Endothelial cell of umbilical vein (primary cell): ENCODE results near the gene CKS2. TPM values are rescaled to one million over a fixed set of nuclear protein-coding genes. Genes with fewer than 3 reads are reported as not detected.

Experiments used
- BruUV-seq: library from RNA; stranded (reverse); fragments of 400-500 nt; replicated peaks from 2 replicates; lab custom pipeline; 2021; lab: Mats Ljungman, UMichigan
- CTCF ChIA-PET: fragments of 300-600, 350-600 bp; sonication (Branson Sonifier 250); formaldehyde crosslinking; loops from one replicate; lab custom pipeline; 2021; ENCODE audit warnings: antibody characterized with exemption, inconsistent platforms; lab: Charles Lee
- POLR2A ChIA-PET: fragments of 300-600, 350-600 bp; sonication (Branson Sonifier 250); formaldehyde crosslinking; loops from one replicate; lab custom pipeline; 2021; ENCODE audit warnings: antibody characterized with exemption, inconsistent platforms; lab: Charles Lee
- DNase-seq: peaks from one replicate; pipeline ENCODE4 v3.0.0-alpha.2; 2011; ENCODE audit warnings: low read depth, low spot score
- FAIRE-seq: peaks from 2 replicates; lab custom pipeline; 2011; peaks lifted over from hg19 to GRCh38; lab: Jason Lieb, UNC
- H2AFZ ChIP-seq: 2 replicates; pipeline ENCODE4 v1.6.0; 2012; ENCODE audit warnings: low read depth, low read length, control low read depth, inconsistent platforms
- H3K27ac ChIP-seq: 2 replicates; pipeline ENCODE4 v1.5.1; 2011; ENCODE audit warnings: low read depth, mild to moderate bottlenecking, control low read depth, low read length, moderate library complexity; ENCODE audit not compliant: insufficient read depth
- H3K27me3 ChIP-seq, 2 experiments: 2 replicates each; pipeline versions ENCODE4 v1.6.0 to v1.6.1; 2011; ENCODE audit warnings: low read length in 2 of 2, mixed read lengths in 1 of 2; ENCODE audit not compliant: control insufficient read depth in 2 of 2, insufficient read depth in 2 of 2
- H3K36me3 ChIP-seq, 2 experiments: 2 replicates in 1 of 2; 3 replicates in 1 of 2; pipeline ENCODE4 v1.5.1; 2011; ENCODE audit warnings: low read length in 2 of 2, mild to moderate bottlenecking in 1 of 2, moderate library complexity in 1 of 2; ENCODE audit not compliant: control insufficient read depth in 2 of 2, insufficient read depth in 2 of 2; ENCODE audit errors: extremely low read depth in 1 of 2
- H3K4me1 ChIP-seq: 3 replicates; pipeline ENCODE4 v1.5.1; 2011; ENCODE audit warnings: mild to moderate bottlenecking, low read length; ENCODE audit not compliant: control insufficient read depth, insufficient read depth; ENCODE audit errors: extremely low read depth
- H3K4me2 ChIP-seq: 2 replicates; pipeline ENCODE4 v1.6.1; 2011; ENCODE audit warnings: low read length, control low read depth, mixed read lengths; ENCODE audit not compliant: insufficient read depth
- H3K4me3 ChIP-seq, 3 experiments: fragments of 200-600 bp in 1 of 3; sonication (generic), shearing (Covaris generic) in 1 of 3; replicated peaks in 1 of 3; 2 replicates each; pipeline ENCODE4 v1.5.1; 2011 to 2016; ENCODE audit warnings: control low read depth in 3 of 3, low read length in 3 of 3, mild to moderate bottlenecking in 2 of 3, inconsistent platforms in 1 of 3, low read depth in 1 of 3, moderate library complexity in 1 of 3; ENCODE audit not compliant: insufficient read depth in 1 of 3
- H3K79me2 ChIP-seq: 2 replicates; pipeline ENCODE4 v1.6.0; 2012; ENCODE audit warnings: low read length, inconsistent platforms; ENCODE audit not compliant: control insufficient read depth, insufficient read depth
- H3K9ac ChIP-seq: replicated peaks from 2 replicates; pipeline ENCODE3; 2011; ENCODE audit warnings: low read length, control low read depth; ENCODE audit not compliant: insufficient read depth; ENCODE audit errors: extremely low read depth
- H3K9me1 ChIP-seq: replicated peaks from 3 replicates; pipeline ENCODE4 v1.6.0; 2011; ENCODE audit warnings: mild to moderate bottlenecking, low read length; ENCODE audit not compliant: control insufficient read depth, insufficient read depth; ENCODE audit errors: extremely low read depth
- H3K9me3 ChIP-seq: replicated peaks from 2 replicates; pipeline ENCODE4 v1.5.1; 2012; ENCODE audit warnings: low read length, inconsistent platforms; ENCODE audit not compliant: control insufficient read depth, insufficient read depth
- H4K20me1 ChIP-seq: replicated peaks from 2 replicates; pipeline ENCODE3; 2011; ENCODE audit warnings: mild to moderate bottlenecking, low read length; ENCODE audit not compliant: control insufficient read depth, insufficient read depth; ENCODE audit errors: extremely low read depth
- FOS ChIP-seq: IDR thresholded peaks from 2 replicates; pipeline ENCODE4 v1.6.1; 2011; ENCODE audit warnings: mild to moderate bottlenecking, low read length, moderate library complexity, borderline replicate concordance; ENCODE audit not compliant: insufficient read depth
- GATA2 ChIP-seq: IDR thresholded peaks from 2 replicates; pipeline ENCODE4 v1.7.0; 2011; ENCODE audit warnings: low read depth, mild to moderate bottlenecking, moderate library complexity, mixed read lengths, low read length; ENCODE audit not compliant: insufficient read length, insufficient read depth
- MYC ChIP-seq: IDR thresholded peaks from one replicate; pipeline ENCODE4 v1.6.1; 2011; ENCODE audit warnings: mild to moderate bottlenecking, low read depth, low read length
- POLR2A ChIP-seq: IDR thresholded peaks from 2 replicates; pipeline ENCODE4 v1.6.1; 2012; ENCODE audit warnings: low read depth, mild to moderate bottlenecking, control low read depth, low read length
- POLR2AphosphoS5 ChIP-seq: IDR thresholded peaks from 2 replicates; pipeline ENCODE4 v1.6.1; 2012; ENCODE audit warnings: low read depth, mild to moderate bottlenecking, control low read depth, low read length, moderate library complexity; ENCODE audit not compliant: insufficient read depth
- dilution Hi-C: fragments of 300-500 bp; cut with MboI; formaldehyde crosslinking; loops from one replicate; pipeline ENCODE4 v1.15.0; 2019; ENCODE audit warnings: low sequenced_read_pairs; ENCODE audit not compliant: extremely low pct_ligation_motif_present
- intact Hi-C: fragments of 100-400 bp; cut with micrococcal nuclease; formaldehyde crosslinking; loops from one replicate; pipeline ENCODE4 v1.10.0; 2022
- polyA plus RNA-seq, 4 experiments: library from polyadenylated mRNA; depleted of rRNA in 3 of 4; stranded (reverse) in 3 of 4; unstranded in 1 of 4; fragments of >200 nt; gene quantifications; 2 replicates each; pipeline versions ENCODE4 v1.2.1 to v1.2.3, GENCODE V29; 2011 to 2012; ENCODE audit warnings: missing spikeins in 1 of 4
- total RNA-seq: library from RNA; stranded (reverse); gene quantifications from 2 replicates; pipeline ENCODE4 v1.2.3, GENCODE V29; 2021
- TF ChIP-seq, protein P1 (sequence below), 2 donors: IDR thresholded peaks; 1 replicate in 1 of 2; 2 replicates in 1 of 2; pipeline ENCODE4 v1.5.1; 2011; ENCODE audit warnings: low read length in 2 of 2, mild to moderate bottlenecking in 2 of 2, moderate library complexity in 2 of 2, control low read depth in 1 of 2, inconsistent platforms in 1 of 2, low read depth in 1 of 2; ENCODE audit not compliant: insufficient read depth in 1 of 2; ENCODE audit errors: extremely low read depth in 1 of 2
- TF ChIP-seq, protein P2 (sequence below): IDR thresholded peaks from 2 replicates; pipeline ENCODE4 v1.6.1; 2011; ENCODE audit not compliant: insufficient read depth, insufficient read length

The CKS2 gene
- total and polyA plus RNA-seq, 2 donors (not counting 3 experiments of a cell fraction or from before 2014, with no cell fraction given) = 153 to 269 TPM

GRCh38 chr9:89328064-89328463 is 17.1 kb downstream of the CKS2 start:
- Histone ChIP-seq H3K9me3 (no peaks in the 10 kb centered on the region), H3K4me2 (no peak overlapping the region), H3K9me1 (no peaks in the 10 kb centered on the region), H4K20me1 (no peaks in the 10 kb centered on the region), H3K4me1 (no peaks in the 10 kb centered on the region), H2AFZ (no peak overlapping the region), H3K4me3 (no peak overlapping the region), H3K36me3 (peaks cover 7 to 9% of the 10 kb centered on the region in 2 experiments), H3K9ac (no peak overlapping the region), H3K27ac (peak overlapping the region; percentile 21), H3K79me2 (peaks cover 12% of the 10 kb centered on the region), H3K27me3 (no peaks in the 10 kb centered on the region)
- no TSS peak for BruUV-seq
- TF ChIP-seq FOS (no peak), MYC (no peak), POLR2AphosphoS5 (no peak)
- TF ChIP-seq, protein P1, sequence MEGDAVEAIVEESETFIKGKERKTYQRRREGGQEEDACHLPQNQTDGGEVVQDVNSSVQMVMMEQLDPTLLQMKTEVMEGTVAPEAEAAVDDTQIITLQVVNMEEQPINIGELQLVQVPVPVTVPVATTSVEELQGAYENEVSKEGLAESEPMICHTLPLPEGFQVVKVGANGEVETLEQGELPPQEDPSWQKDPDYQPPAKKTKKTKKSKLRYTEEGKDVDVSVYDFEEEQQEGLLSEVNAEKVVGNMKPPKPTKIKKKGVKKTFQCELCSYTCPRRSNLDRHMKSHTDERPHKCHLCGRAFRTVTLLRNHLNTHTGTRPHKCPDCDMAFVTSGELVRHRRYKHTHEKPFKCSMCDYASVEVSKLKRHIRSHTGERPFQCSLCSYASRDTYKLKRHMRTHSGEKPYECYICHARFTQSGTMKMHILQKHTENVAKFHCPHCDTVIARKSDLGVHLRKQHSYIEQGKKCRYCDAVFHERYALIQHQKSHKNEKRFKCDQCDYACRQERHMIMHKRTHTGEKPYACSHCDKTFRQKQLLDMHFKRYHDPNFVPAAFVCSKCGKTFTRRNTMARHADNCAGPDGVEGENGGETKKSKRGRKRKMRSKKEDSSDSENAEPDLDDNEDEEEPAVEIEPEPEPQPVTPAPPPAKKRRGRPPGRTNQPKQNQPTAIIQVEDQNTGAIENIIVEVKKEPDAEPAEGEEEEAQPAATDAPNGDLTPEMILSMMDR (IDR thresholded peaks at IDR 0.05; ENCODE audit: extremely low read depth in 1 of 2, insufficient read depth in 1 of 2, low read depth in 1 of 2, low read length in 2 of 2) = no peak
- ChIA-PET CTCF (interaction anchor here (1.2 to 2.3 kb wide), 4 partner anchors 9 to 275 kb away, joined by 3 to 12 read pairs (median 5); partner anchors contain the start of gene SECISBP2), POLR2A (no interaction called here)
- dilution Hi-C loops = no loop called here
- intact Hi-C loops = no loop called here
- no peak for FAIRE-seq
- DNase-seq = no peak

DNA sequence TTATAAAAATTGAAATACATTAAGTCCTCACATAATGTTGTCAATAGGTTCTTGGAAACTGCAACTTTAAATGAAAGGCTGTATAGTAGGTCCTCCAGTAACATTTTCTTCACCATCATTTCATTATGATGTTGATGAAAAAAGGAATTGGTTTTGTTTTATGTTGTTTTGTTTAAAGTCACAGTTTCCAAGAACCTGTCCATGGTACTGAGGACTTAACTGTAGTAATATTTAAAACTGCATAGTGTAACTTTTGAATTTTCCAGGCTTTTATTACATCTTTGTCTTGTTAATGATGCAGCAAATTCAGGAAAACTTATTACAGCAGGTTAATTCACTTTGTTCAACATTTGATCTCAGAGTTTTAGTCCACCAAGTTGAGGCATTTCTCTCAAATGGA is 18.9 kb downstream of the CKS2 start:
- no peaks in the 10 kb centered on the region for H4K20me1 ChIP-seq
- intact Hi-C loops = no loop called here
- TF ChIP-seq GATA2 (no peak), POLR2A (no peak)
- TF ChIP-seq, protein P2, sequence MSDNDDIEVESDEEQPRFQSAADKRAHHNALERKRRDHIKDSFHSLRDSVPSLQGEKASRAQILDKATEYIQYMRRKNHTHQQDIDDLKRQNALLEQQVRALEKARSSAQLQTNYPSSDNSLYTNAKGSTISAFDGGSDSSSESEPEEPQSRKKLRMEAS = no peak

More for the DNA sequence above, 18.9 kb downstream of the CKS2 start:
- no peak for DNase-seq
- Histone ChIP-seq H3K36me3 (peaks cover 11 to 17% of the 10 kb centered on the region in 2 experiments), H3K27me3 (no peaks in the 10 kb centered on the region), H3K4me1 (no peaks in the 10 kb centered on the region), H3K9me1 (no peaks in the 10 kb centered on the region), H3K4me2 (no peak overlapping the region), H3K4me3 (no peak overlapping the region), H2AFZ (no peak overlapping the region), H3K9ac (no peak overlapping the region), H3K9me3 (no peaks in the 10 kb centered on the region), H3K79me2 (peaks cover 2% of the 10 kb centered on the region), H3K27ac (no peak overlapping the region)
- ChIA-PET CTCF (interaction anchor here (1.0 kb wide), 1 partner anchor 11 kb away, joined by 5 read pairs; the partner anchor contains the start of gene SECISBP2), POLR2A (no interaction called here)
- dilution Hi-C loops = no loop called here
- BruUV-seq = no TSS peak
- FAIRE-seq = no peak
